Glutamatergic neuron (in vitro differentiated cells): ENCODE data around the gene MFAP3. TPM values are rescaled to one million over a fixed set of nuclear protein-coding genes. Genes with fewer than 3 reads are reported as not detected.

Source experiments
- DNase-seq: peaks from one replicate; pipeline ENCODE4 v3.0.0; 2022
- H3K27ac Mint-ChIP-seq: one replicate; pipeline ENCODE4 v1.8.0; 2020; ENCODE audit warnings: mild to moderate bottlenecking, mixed read lengths, inconsistent platforms; ENCODE audit not compliant: unreplicated experiment
- H3K27me3 Mint-ChIP-seq: one replicate; pipeline ENCODE4 v1.8.0; 2020; ENCODE audit warnings: mild to moderate bottlenecking, moderate library complexity, mixed read lengths, inconsistent platforms; ENCODE audit not compliant: unreplicated experiment
- H3K36me3 Mint-ChIP-seq: one replicate; pipeline ENCODE4 v1.8.0; 2020; ENCODE audit warnings: mild to moderate bottlenecking, mixed read lengths, inconsistent platforms; ENCODE audit not compliant: unreplicated experiment
- H3K4me1 Mint-ChIP-seq: one replicate; pipeline ENCODE4 v1.8.0; 2020; ENCODE audit warnings: mild to moderate bottlenecking, low read depth, mixed read lengths, inconsistent platforms; ENCODE audit not compliant: unreplicated experiment
- H3K4me3 Mint-ChIP-seq: one replicate; pipeline ENCODE4 v1.8.0; 2020; ENCODE audit warnings: mild to moderate bottlenecking, mixed read lengths, inconsistent platforms; ENCODE audit not compliant: unreplicated experiment
- H3K9me3 Mint-ChIP-seq: one replicate; pipeline ENCODE4 v1.8.0; 2020; ENCODE audit warnings: mild to moderate bottlenecking, moderate library complexity, mixed read lengths, inconsistent platforms; ENCODE audit not compliant: unreplicated experiment
- total RNA-seq: library from RNA; stranded (reverse); fragmentation: NEBNext Ultra II Directional; extraction: Animal tissue kit (Norgen Biotek cat#: 25700); gene quantifications from one replicate; pipeline ENCODE4 v1.2.1, GENCODE V29; 2021; ENCODE audit not compliant: unreplicated experiment
- TF ChIP-seq, protein P1 (sequence below): fragments of 200-600 bp; sonication (generic); IDR thresholded peaks from one replicate; pipeline ENCODE4 v1.5.0; 2021; ENCODE audit not compliant: partially characterized antibody, unreplicated experiment

The MFAP3 gene
- total RNA-seq, 1 donor from 2014 or later, result 45.3 TPM

DNA sequence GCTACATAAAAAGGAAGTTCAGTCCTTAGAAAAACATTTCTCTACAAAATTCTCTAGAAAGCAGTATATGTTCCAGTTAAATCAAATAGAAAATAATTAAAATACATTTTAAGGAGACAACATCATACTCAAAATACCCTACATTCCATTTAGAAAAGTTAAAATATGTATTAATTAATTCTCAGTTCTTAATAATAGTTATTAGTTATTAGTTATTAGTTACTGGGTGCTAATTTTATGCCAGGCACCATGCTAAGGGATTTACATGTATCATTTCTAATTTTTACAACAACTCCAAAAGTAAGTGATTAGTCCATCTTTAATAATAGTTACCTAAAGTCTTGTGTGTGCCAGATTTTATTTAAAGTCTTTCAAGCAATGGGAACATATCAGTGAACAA is 38.1 kb upstream of the MFAP3 start:
- no peaks in the 10 kb centered on the region for H3K9me3 Mint-ChIP-seq
- no peak overlapping the region for H3K27ac Mint-ChIP-seq
- H3K27me3 Mint-ChIP-seq, result no peaks in the 10 kb centered on the region
- H3K36me3 Mint-ChIP-seq, result peaks cover 5% of the 10 kb centered on the region
- H3K4me1 Mint-ChIP-seq, result no peaks in the 10 kb centered on the region
- TF ChIP-seq, protein P1, sequence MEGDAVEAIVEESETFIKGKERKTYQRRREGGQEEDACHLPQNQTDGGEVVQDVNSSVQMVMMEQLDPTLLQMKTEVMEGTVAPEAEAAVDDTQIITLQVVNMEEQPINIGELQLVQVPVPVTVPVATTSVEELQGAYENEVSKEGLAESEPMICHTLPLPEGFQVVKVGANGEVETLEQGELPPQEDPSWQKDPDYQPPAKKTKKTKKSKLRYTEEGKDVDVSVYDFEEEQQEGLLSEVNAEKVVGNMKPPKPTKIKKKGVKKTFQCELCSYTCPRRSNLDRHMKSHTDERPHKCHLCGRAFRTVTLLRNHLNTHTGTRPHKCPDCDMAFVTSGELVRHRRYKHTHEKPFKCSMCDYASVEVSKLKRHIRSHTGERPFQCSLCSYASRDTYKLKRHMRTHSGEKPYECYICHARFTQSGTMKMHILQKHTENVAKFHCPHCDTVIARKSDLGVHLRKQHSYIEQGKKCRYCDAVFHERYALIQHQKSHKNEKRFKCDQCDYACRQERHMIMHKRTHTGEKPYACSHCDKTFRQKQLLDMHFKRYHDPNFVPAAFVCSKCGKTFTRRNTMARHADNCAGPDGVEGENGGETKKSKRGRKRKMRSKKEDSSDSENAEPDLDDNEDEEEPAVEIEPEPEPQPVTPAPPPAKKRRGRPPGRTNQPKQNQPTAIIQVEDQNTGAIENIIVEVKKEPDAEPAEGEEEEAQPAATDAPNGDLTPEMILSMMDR, result no peak
- H3K4me3 Mint-ChIP-seq, result no peak overlapping the region
- no peak for DNase-seq

DNA sequence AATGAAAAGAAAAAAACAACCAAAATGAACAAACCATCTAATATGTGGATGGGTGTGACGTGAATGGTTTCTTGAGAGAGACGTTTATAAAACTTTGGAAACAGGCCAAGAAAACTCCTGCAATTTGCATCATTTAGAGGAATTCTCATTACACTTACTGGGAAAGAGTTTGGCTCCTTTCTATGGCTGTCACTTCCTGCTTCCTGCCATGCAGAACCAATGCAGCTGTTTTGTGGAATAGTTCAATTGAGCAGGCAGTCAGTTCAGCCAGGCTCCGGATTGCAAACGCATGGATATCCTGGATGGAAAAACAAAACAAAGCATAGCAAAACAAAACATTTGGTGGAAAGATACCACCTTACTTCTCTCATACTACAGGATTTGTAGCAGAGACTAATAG is 36.7 kb upstream of the MFAP3 start:
- H3K27ac Mint-ChIP-seq, result no peak overlapping the region
- peaks cover 5% of the 10 kb centered on the region for H3K36me3 Mint-ChIP-seq
- no peak overlapping the region for H3K4me3 Mint-ChIP-seq
- TF ChIP-seq, protein P1, result no peak
- H3K27me3 Mint-ChIP-seq, result no peaks in the 10 kb centered on the region
- no peaks in the 10 kb centered on the region for H3K9me3 Mint-ChIP-seq
- no peaks in the 10 kb centered on the region for H3K4me1 Mint-ChIP-seq
- no peak for DNase-seq

DNA sequence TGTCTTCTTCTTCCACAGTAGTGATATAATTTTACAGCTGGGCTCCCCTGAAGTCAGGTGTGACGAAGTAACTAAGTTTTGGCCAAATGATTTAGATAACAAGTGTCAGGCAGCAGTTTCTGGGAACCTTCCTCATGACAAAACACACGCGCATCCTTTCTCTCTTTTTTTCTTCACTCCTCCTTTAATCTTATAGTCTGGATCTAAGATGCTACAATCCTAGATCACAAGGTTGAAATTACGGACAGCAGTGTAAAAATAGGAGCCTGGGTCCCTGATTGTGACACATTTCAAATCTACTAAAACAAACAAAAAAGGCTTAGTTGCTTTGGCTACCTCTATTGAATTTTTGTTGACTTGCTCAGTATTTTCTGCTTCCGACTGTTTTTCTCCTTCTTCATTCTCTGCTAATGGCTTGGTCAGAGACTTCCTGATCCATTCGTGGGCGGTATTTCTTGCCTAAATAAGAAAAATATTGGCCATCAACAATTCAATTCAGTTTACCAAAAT is 36.2 kb upstream of the MFAP3 start:
- H3K27me3 Mint-ChIP-seq, result no peaks in the 10 kb centered on the region
- no peak overlapping the region for H3K27ac Mint-ChIP-seq
- H3K36me3 Mint-ChIP-seq, result peaks cover 5% of the 10 kb centered on the region
- no peaks in the 10 kb centered on the region for H3K4me1 Mint-ChIP-seq
- TF ChIP-seq, protein P1, result no peak
- no peak overlapping the region for H3K4me3 Mint-ChIP-seq
- H3K9me3 Mint-ChIP-seq, result no peaks in the 10 kb centered on the region
- DNase-seq, result no peak

DNA sequence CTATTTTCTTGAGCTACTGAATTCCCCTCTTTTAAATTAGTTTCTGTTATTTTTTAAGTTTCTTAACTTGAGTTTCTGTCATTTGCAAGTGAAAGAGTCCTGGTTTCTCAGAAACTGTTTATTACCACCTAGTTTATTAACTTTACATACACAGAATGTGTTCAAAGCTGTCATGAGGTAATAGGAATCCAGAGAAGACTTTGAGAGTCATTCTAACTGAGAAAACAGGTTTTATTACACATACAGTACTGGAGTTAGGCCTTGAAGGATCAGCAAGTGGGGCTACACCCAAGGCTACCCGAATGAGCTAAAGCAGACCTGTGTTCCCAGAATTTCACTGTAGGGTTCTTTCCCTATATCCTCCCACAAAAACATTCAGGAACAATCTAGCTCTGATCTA is 33.1 kb upstream of the MFAP3 start:
- Mint-ChIP-seq H3K27ac (no peak overlapping the region), H3K9me3 (no peaks in the 10 kb centered on the region), H3K27me3 (no peaks in the 10 kb centered on the region), H3K36me3 (peaks cover 5% of the 10 kb centered on the region), H3K4me1 (no peaks in the 10 kb centered on the region), H3K4me3 (no peak overlapping the region)
- no peak for DNase-seq
- TF ChIP-seq, protein P1, result no peak

DNA sequence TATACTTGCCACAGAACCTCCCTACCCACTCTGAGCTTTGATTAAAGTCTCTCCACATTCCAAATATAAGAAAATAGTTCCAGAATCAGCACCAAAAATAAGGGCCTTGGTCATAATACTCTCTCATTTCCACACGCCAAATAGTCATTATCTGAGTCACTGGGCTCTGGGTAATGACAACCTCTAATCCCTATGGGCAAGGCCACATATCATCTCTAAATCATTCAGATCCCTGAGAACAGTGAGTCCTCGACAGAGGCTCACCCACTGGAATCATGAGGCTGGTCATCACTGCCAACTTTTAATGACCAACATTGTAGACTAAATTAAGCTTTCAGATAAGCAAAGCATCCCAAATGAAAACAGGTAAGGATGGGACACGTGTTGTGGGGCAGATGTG is 28.1 kb upstream of the MFAP3 start:
- no peak overlapping the region for H3K27ac Mint-ChIP-seq
- TF ChIP-seq, protein P1, result no peak
- peaks cover 6% of the 10 kb centered on the region for H3K36me3 Mint-ChIP-seq
- H3K9me3 Mint-ChIP-seq, result peaks cover 3% of the 10 kb centered on the region
- H3K4me1 Mint-ChIP-seq, result peaks cover 2% of the 10 kb centered on the region
- H3K27me3 Mint-ChIP-seq, result peaks cover 2% of the 10 kb centered on the region
- H3K4me3 Mint-ChIP-seq, result no peak overlapping the region
- no peak for DNase-seq
